C4-2B (cell line): ENCODE data around the gene AK9.

Experiments
- CTCF ChIP-seq: fragments of 450-650 bp; conservative IDR thresholded peaks from 2 replicates; pipeline ENCODE4 v1.5.1; 2017; ENCODE audit warnings: mild to moderate bottlenecking
- ZFX ChIP-seq: fragments of 450-650 bp; IDR thresholded peaks from 2 replicates; pipeline ENCODE4 v1.6.1; 2017

GRCh38 chr6:109445382-109445781 is 245.6 kb downstream of the AK9 start:
- TF ChIP-seq CTCF: no peak; the same call in 1 of the 2 replicates
- no peak for TF ChIP-seq ZFX
